Bronchial epithelial cell (primary cell): Measurements from ENCODE around the gene SNX7. TPM values are rescaled to one million over a fixed set of nuclear protein-coding genes. Genes with fewer than 3 reads are reported as not detected.

Experiments
- DNase-seq: peaks from one replicate; pipeline ENCODE4 v3.0.0-alpha.2; 2010; ENCODE audit warnings: low read depth
- FAIRE-seq: peaks from 2 replicates; lab custom pipeline; 2011; peaks lifted over from hg19 to GRCh38; lab: Jason Lieb, UNC
- H3K27me3 ChIP-seq: 2 replicates; pipeline ENCODE4 v1.5.1; 2011; ENCODE audit warnings: low read length; ENCODE audit not compliant: control insufficient read depth, insufficient read depth
- H3K36me3 ChIP-seq: 2 replicates; pipeline ENCODE4 v1.5.1; 2011; ENCODE audit warnings: low read length; ENCODE audit not compliant: control insufficient read depth, insufficient read depth
- H3K4me3 ChIP-seq: 2 replicates; pipeline ENCODE4 v1.5.1; 2011; ENCODE audit warnings: mild to moderate bottlenecking, low read depth, low read length, control low read depth
- total RNA-seq: library from RNA; depleted of rRNA; stranded (reverse); fragments of >200 nt; gene quantifications from 2 replicates; pipeline ENCODE4 v1.2.1, GENCODE V29; 2014
- TF ChIP-seq, protein P1 (sequence below): IDR thresholded peaks from 2 replicates; pipeline ENCODE4 v1.5.1; 2011; ENCODE audit warnings: mild to moderate bottlenecking, moderate library complexity, low read length, control low read depth, inconsistent platforms; ENCODE audit not compliant: insufficient read depth, severe bottlenecking

SNX7 gene
- total RNA-seq, 1 donor from 2014 or later = 19.0 TPM

DNA sequence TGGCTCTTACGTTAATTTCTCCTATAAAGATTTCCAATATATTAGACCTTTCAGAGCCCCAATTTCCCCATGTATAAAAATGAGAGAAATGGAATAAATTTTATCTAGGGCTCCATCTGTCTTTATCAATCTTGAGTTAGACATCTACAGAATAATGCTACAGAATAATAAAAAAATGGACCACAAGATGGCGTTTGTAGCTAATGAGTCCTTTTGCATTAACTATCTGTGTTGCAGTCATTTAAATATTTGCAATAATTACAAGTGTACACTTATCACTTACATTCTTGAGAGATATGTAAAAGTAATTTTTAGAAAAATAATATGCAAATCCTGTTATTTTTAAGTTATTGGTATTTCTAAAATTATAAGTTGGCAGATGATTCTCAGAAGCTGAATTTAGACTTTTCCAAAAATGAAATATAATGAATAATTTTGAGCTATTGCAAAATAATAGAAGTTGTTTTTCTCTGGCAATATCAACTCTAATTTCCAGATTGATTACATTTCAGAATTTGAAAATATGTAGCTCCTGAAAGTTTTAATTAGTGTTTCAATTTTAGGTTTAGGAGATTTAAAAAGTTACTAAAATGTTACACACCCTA, 87.7 kb downstream of the SNX7 start:
- Histone ChIP-seq H3K27me3 (no peaks in the 10 kb centered on the region), H3K4me3 (no peak overlapping the region), H3K36me3 (no peaks in the 10 kb centered on the region)
- FAIRE-seq (no peak), DNase-seq (peak; percentile 49)
- TF ChIP-seq, protein P1, sequence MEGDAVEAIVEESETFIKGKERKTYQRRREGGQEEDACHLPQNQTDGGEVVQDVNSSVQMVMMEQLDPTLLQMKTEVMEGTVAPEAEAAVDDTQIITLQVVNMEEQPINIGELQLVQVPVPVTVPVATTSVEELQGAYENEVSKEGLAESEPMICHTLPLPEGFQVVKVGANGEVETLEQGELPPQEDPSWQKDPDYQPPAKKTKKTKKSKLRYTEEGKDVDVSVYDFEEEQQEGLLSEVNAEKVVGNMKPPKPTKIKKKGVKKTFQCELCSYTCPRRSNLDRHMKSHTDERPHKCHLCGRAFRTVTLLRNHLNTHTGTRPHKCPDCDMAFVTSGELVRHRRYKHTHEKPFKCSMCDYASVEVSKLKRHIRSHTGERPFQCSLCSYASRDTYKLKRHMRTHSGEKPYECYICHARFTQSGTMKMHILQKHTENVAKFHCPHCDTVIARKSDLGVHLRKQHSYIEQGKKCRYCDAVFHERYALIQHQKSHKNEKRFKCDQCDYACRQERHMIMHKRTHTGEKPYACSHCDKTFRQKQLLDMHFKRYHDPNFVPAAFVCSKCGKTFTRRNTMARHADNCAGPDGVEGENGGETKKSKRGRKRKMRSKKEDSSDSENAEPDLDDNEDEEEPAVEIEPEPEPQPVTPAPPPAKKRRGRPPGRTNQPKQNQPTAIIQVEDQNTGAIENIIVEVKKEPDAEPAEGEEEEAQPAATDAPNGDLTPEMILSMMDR = peak; percentile 18

DNA sequence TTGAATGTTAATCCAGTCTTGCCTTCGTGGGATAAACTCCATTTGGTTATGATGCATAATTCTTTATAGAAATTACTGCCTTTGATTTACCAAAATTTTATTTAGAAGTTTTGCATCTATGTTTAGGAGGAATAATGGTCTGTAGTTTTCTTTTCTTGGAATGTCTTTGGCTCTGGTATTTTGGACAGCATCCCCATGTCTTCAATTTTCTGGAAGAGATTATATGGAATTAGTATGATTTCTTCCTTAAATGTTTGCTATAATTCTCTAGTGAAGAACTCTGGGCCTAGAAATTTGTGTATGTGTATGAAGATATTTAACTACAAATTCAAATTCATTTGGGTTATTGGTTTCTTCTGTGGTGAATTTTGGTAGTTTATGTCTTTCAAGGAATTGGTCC, 92.7 kb downstream of the SNX7 start:
- no peak overlapping the region for H3K4me3 ChIP-seq
- FAIRE-seq = no peak

GRCh38 chr1:98761219-98761865, 99.8 kb downstream of the SNX7 start:
- FAIRE-seq (no peak), DNase-seq (peak; percentile 5)
- Histone ChIP-seq H3K27me3 (no peaks in the 10 kb centered on the region), H3K36me3 (no peaks in the 10 kb centered on the region), H3K4me3 (no peak overlapping the region)
- TF ChIP-seq, protein P1 = peak; percentile 4

More for the DNA sequence above, 92.7 kb downstream of the SNX7 start:
- Histone ChIP-seq H3K36me3 (no peaks in the 10 kb centered on the region), H3K27me3 (no peaks in the 10 kb centered on the region)
- TF ChIP-seq, protein P1 = no peak
- no peak for DNase-seq

DNA sequence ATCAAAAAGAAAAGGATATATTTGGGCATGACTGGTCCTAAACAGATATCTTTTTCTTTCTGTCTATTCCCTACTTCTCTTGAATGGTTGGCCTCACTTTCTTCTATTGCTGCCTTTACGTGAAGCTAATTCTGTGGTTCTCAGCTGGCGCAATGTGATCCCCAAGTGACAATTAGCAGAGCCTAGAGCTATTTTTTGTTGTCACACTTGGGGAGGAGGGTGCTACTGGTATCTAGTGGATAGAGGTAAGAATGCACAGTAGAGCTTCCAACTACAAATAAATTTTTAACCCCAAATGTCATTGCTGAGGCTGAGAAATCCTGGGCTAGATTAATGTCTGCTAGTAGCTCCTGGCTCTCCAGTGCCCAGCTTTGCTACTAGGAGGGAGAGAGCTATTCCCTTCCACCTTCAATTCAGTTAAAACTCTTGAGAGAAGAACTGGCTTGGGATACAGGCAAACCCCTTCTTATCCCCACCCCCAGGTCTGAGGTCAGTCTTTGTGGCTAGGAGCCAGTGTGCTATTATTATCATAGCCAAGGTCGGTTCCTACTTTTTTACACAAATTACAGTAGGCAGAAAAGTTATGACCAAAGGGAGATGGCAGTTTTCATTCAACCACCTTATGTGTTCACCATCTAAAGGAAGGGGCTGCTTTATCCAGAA, 102.1 kb downstream of the SNX7 start:
- no peaks in the 10 kb centered on the region for H3K27me3 ChIP-seq
- no peak for FAIRE-seq
- no peaks in the 10 kb centered on the region for H3K36me3 ChIP-seq
- H3K4me3 ChIP-seq = no peak overlapping the region
- TF ChIP-seq, protein P1 = no peak
- no peak for DNase-seq

- Histone ChIP-seq H3K27me3 (no peaks in the 10 kb centered on the region), H3K4me3 (no peak overlapping the region), H3K36me3 (no peaks in the 10 kb centered on the region)
- no peak for FAIRE-seq
- no peak for DNase-seq
- TF ChIP-seq, protein P1 = no peak
Measured at GRCh38 chr1:98764485-98764884, 103.0 kb downstream of the SNX7 start.
